Naive thymus-derived CD8-positive, alpha-beta T cell (primary cell): ENCODE measurements around the gene SNX30. TPM values are rescaled to one million over a fixed set of nuclear protein-coding genes. Genes with fewer than 3 reads are reported as not detected.

Source experiments
- ATAC-seq, 2 donors: fragments of 150-1000 bp; cut with Tn5 transposase in 1 of 2; sonication (Bioruptor Pico), chemical (Tn5 transposase) in 1 of 2; 1 replicate in 1 of 2; 2 replicates in 1 of 2; pipeline ENCODE4 v1.10.0; 2021; ENCODE audit warnings: mild to moderate bottlenecking in 2 of 2, moderate library complexity in 2 of 2
- POLR2A ChIA-PET: fragments of 350-600 bp; sonication (Branson Sonifier 250); formaldehyde crosslinking; loops from one replicate; lab custom pipeline; 2021; ENCODE audit warnings: antibody characterized with exemption; lab: Charles Lee
- DNase-seq, 10 donors: peaks; one replicate each; pipeline versions ENCODE4 v3.0.0 to v3.0.0-alpha.2; 2020 to 2022
- H3K27ac Mint-ChIP-seq, 10 donors: one replicate each; pipeline ENCODE4 v1.8.0; 2020 to 2022; ENCODE audit warnings: mild to moderate bottlenecking in 10 of 10, mixed read lengths in 10 of 10, moderate library complexity in 4 of 10, inconsistent platforms in 1 of 10
- H3K27me3 Mint-ChIP-seq, 5 donors: one replicate each; pipeline ENCODE4 v1.8.0; 2021 to 2022; ENCODE audit warnings: mixed read lengths in 5 of 5
- H3K36me3 Mint-ChIP-seq, 3 donors: one replicate each; pipeline ENCODE4 v1.8.0; 2020 to 2022; ENCODE audit warnings: mixed read lengths in 3 of 3, mild to moderate bottlenecking in 2 of 3, inconsistent platforms in 1 of 3
- H3K4me1 Mint-ChIP-seq, 4 donors: one replicate each; pipeline ENCODE4 v1.8.0; 2021 to 2022; ENCODE audit warnings: mixed read lengths in 4 of 4
- H3K4me3 Mint-ChIP-seq, 10 donors: one replicate each; pipeline ENCODE4 v1.8.0; 2020 to 2022; ENCODE audit warnings: mild to moderate bottlenecking in 10 of 10, mixed read lengths in 10 of 10, moderate library complexity in 6 of 10, inconsistent platforms in 1 of 10
- H3K9me3 Mint-ChIP-seq, 9 donors: one replicate each; pipeline ENCODE4 v1.8.0; 2020 to 2022; ENCODE audit warnings: mixed read lengths in 9 of 9, mild to moderate bottlenecking in 3 of 9, inconsistent platforms in 1 of 9, moderate library complexity in 1 of 9
- polyA plus RNA-seq, 3 donors: library from polyadenylated mRNA; unstranded; fragments of 300-500 nt; fragmentation: Illumina TruSeq; gene quantifications; one replicate each; pipeline ENCODE4 v1.2.3, GENCODE V29; 2021
- total RNA-seq, 8 experiments: library from RNA in 2 of 8; stranded (reverse) in 2 of 8; gene quantifications; one replicate each; pipeline ENCODE4 v1.2.3 and lab custom pipeline; 2021 to 2026

SNX30 gene
- total and polyA plus RNA-seq, 5 experiments from 2014 or later, result 1.7 to 10.4 (median 3.6) TPM

DNA sequence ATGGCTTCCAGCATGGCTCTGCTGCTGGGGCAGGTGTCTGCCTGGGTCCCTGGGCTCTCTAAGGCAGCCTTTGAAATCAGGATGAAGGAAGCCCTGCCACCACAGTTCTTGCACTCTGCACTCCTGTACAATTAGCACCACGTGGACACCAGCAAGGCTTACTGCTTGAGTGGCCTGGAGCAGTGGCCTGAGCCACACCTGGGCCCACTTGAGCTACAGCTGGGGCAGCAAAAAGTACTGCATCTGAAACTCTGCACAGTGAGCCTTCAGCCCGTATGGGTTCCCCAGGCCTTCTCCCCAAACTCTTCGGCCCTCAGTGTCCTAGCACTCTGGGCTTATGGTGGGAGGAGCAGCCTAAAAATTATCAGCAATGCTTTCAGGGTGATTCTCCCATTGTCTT lies 24.6 kb upstream of the SNX30 start:
- Mint-ChIP-seq H3K4me3 (no peak overlapping the region), H3K9me3 (no peaks in the 10 kb centered on the region), H3K27me3 (no peaks in the 10 kb centered on the region), H3K27ac (peak overlapping the region in 1 of 10 donors; percentile 26), H3K4me1 (peaks cover 0 to 12% (median 0%) of the 10 kb centered on the region in 4 donors), H3K36me3 (no peaks in the 10 kb centered on the region)
- ATAC-seq, result no peak
- POLR2A ChIA-PET, result no interaction called here
- DNase-seq, result no peak

DNA sequence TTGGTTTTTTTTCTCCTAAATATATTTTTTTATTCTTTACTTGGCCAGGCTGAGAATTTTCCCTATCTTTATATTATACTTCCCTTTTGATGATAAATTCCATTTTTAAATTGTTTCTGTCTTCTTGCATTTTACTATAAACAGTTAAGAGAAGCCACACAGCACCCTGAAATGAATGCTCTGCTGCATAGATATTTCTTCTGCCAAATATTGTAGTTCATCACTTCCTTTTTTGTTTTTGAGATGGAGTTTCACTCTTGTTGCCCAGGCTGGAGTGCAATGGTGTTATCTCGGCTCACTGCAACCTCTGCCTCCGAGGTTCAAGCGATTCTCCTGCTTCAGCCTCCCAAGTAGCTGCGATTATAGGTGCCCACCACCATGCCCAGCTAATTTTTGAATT lies 24.1 kb upstream of the SNX30 start:
- Mint-ChIP-seq H3K9me3 (no peaks in the 10 kb centered on the region), H3K27me3 (no peaks in the 10 kb centered on the region), H3K27ac (peak overlapping the region in 1 of 10 donors; percentile 26), H3K4me3 (no peak overlapping the region), H3K36me3 (no peaks in the 10 kb centered on the region), H3K4me1 (peaks cover 0 to 12% (median 0%) of the 10 kb centered on the region in 4 donors)
- ATAC-seq (no peak), DNase-seq (no peak)
- POLR2A ChIA-PET, result no interaction called here

DNA sequence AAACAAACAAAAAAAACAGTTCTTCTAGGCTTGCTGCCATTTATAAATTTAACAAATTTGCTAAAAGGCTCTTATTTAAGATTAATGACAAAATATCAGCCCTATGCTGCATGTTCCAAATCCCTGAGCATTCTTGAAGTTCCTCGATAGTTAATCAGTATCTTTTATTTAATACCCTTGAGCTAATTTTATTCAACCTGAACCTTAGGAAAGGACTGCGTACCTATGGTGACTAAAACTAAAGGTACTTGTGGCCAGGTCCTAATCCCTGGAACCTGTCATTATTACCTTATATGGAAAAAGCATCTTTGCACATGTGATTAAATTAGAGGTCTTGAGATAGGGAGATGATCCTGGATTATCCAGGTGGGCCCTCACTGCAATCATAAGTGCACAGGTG lies 22.2 kb upstream of the SNX30 start:
- POLR2A ChIA-PET, result no interaction called here

DNA sequence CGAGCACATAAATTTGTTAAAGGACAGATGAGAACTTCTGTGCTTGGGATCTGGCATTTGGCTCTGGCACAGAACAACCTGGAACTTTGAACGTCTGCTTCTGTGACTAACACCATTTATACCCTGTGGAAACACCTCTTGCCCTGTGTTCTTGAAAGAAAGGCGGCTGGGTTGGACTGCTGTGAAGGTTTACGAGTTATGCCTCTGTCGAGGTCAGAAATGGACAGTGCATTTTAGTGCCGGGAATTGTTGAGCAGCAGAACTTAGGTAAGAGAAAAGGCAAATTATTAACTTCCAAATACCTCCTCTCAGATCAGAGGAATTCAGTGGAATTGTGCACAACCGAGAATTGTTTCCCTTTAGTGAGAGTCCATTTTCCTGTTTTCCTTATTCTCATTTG lies 18.6 kb upstream of the SNX30 start:
- no peak for DNase-seq
- Mint-ChIP-seq H3K4me3 (no peak overlapping the region), H3K27ac (no peak overlapping the region)

More for the DNA sequence above, 22.2 kb upstream of the SNX30 start:
- Mint-ChIP-seq H3K36me3 (no peaks in the 10 kb centered on the region), H3K9me3 (no peaks in the 10 kb centered on the region), H3K4me1 (peaks cover 0 to 12% (median 0%) of the 10 kb centered on the region in 4 donors), H3K27ac (no peak overlapping the region), H3K4me3 (no peak overlapping the region), H3K27me3 (no peaks in the 10 kb centered on the region)
- ATAC-seq, result no peak
- DNase-seq, result no peak

DNA sequence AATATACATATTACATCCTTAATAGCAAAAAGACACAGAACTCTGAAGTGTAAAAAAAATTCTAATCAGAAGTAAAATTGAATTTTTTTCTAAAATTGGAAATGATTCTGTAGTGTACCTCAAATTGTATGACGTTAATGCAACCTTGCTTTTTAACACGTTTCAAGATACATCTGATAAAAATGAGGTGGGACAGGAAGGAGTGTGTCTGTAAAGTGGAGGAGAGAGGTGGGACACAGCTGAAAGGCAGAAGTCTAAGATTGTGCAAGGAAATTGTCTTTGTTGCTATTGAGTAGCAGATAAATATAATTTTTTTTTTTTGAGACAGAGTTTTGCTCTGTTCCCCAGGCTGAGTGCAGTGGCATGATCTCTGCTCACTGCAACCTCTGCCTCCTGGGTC lies 15.7 kb upstream of the SNX30 start:
- DNase-seq (no peak), ATAC-seq (peak in 1 of 2 donors; percentile 58)
- H3K9me3 Mint-ChIP-seq, result no peaks in the 10 kb centered on the region
- H3K4me3 Mint-ChIP-seq, result no peak overlapping the region
- no peaks in the 10 kb centered on the region for H3K36me3 Mint-ChIP-seq
- peaks cover 0 to 3% (median 0%) of the 10 kb centered on the region in 4 donors for H3K4me1 Mint-ChIP-seq
- POLR2A ChIA-PET, result no interaction called here
- no peaks in the 10 kb centered on the region for H3K27me3 Mint-ChIP-seq
- H3K27ac Mint-ChIP-seq, result peak overlapping the region in 1 of 10 donors; percentile 29

More for the DNA sequence above, 18.6 kb upstream of the SNX30 start:
- H3K9me3 Mint-ChIP-seq, result no peaks in the 10 kb centered on the region
- H3K27me3 Mint-ChIP-seq, result no peaks in the 10 kb centered on the region
- peaks cover 0 to 4% (median 0%) of the 10 kb centered on the region in 4 donors for H3K4me1 Mint-ChIP-seq
- POLR2A ChIA-PET, result no interaction called here
- H3K36me3 Mint-ChIP-seq, result no peaks in the 10 kb centered on the region
- ATAC-seq, result no peak

DNA sequence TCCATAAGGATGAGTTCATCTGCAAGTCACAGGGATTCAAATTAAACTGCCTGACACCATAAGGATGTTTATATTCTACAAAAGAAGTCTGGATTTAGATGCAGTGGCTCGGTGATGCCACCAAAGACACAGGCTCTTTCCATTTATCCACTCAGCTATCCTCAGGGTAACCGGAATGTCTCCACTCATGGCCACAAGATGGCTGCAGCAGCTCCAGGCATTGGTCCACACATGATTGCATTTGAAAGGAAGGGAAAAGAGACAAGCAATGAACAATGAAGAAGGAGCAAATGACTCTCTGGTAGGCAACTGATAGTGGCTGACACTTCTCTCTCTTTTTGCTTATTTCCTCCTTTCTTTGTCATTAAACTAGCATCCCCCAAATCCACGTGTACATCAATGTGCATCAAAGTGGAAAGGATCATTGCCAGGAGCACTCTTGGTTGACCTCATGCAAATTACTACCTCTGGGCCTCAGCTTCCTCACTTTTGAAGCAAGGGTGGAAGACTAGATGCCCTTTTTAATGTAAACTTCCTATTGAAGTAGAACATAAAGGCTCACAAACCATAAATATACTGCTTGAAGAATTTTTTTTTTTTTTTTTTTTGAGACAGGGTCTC lies 7.2 kb upstream of the SNX30 start:
- H3K9me3 Mint-ChIP-seq, result no peaks in the 10 kb centered on the region
- H3K27me3 Mint-ChIP-seq, result no peaks in the 10 kb centered on the region
- no peak overlapping the region for H3K4me3 Mint-ChIP-seq
- DNase-seq, result no peak
- ATAC-seq, result no peak
- POLR2A ChIA-PET, result no interaction called here
- H3K4me1 Mint-ChIP-seq, result peaks cover 14 to 46% (median 38%) of the 10 kb centered on the region in 4 donors
- peak overlapping the region in 2 of 10 donors; percentile 13 to 31 for H3K27ac Mint-ChIP-seq
- no peaks in the 10 kb centered on the region for H3K36me3 Mint-ChIP-seq

DNA sequence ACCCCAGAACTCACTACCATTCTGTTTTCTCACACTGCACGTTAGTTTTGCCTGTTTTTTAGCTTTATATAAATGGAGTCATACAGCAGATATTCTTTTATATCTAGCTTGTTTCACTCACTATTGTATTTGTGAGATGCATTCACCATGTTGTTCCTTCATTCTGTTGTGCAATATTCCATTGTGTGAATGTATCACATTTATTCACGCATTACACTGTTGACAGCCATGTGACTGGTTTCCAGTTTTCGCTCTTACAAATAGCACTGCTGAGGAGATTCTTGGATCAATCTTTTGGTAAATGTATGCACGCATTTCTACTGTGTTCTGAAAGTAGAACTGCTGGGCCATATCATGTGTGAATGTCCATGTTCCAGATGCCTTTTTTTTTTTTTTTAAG lies 6.4 kb upstream of the SNX30 start:
- peaks cover 15 to 54% (median 45%) of the 10 kb centered on the region in 4 donors for H3K4me1 Mint-ChIP-seq
- no peaks in the 10 kb centered on the region for H3K36me3 Mint-ChIP-seq
- ATAC-seq, result no peak
- no peak for DNase-seq
- POLR2A ChIA-PET, result interaction anchor here (0.7 kb wide), 1 partner anchor 24 kb away, joined by 4 read pairs; no protein-coding TSS in a partner anchor
- H3K4me3 Mint-ChIP-seq, result no peak overlapping the region
- no peaks in the 10 kb centered on the region for H3K9me3 Mint-ChIP-seq
- no peaks in the 10 kb centered on the region for H3K27me3 Mint-ChIP-seq
- peak overlapping the region in 1 of 10 donors; percentile 2 for H3K27ac Mint-ChIP-seq

DNA sequence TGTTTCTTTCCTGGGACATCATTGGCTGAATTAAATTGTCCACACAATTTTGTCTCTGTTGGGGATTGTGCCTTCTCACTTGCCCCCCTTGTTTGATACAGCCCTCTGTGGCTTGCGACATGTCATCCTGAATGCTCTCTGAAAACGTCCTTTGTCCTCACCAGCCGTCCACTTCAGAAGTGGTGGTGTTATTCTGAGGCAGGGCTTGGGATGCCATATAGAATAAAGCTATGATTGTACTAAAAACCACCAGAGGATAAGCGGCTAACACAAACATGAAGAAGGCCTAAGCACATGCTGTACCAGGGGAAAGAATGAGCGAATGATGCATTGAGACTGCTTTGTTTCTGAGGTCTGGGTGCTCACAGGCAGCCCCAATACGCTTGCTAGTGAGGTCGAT lies 3.5 kb upstream of the SNX30 start:
- Mint-ChIP-seq H3K27ac (peak overlapping the region in 6 of 10 donors; percentile 21 to 74 (median 54)), H3K9me3 (no peaks in the 10 kb centered on the region), H3K27me3 (no peaks in the 10 kb centered on the region), H3K36me3 (no peaks in the 10 kb centered on the region), H3K4me1 (peaks cover 26 to 57% (median 51%) of the 10 kb centered on the region in 4 donors), H3K4me3 (no peak overlapping the region)
- POLR2A ChIA-PET, result interaction anchor here (0.9 kb wide), 2 partner anchors 28 to 29 kb away, joined by 3 to 5 read pairs; partner anchors contain the start of gene INIP
- ATAC-seq, result no peak
- DNase-seq, result no peak

DNA sequence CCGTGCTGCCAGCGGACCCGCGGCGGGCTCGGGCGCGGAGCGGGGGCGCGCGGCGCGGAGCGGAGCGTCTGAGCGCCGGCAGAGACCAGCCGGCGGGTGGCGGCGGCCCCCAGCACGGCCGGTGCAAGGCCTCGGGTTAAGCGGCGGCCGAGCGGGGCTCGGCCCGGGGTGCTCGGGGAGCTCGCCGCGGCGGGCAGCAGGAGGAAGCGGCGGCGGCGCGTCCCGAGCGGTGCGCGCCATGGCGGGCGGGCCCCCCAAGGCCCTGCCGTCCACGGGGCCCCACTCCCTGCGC lies 150 bp downstream of the SNX30 start:
- POLR2A ChIA-PET, result interaction anchor here (0.6 to 3.3 kb wide), 6 partner anchors 10 to 555 kb away, joined by 3 to 17 read pairs (median 10); partner anchors contain the start of genes HSDL2, INIP, KIAA1958 and PTBP3
- Mint-ChIP-seq H3K36me3 (no peaks in the 10 kb centered on the region), H3K4me3 (peak overlapping the region in 1 of 10 donors; percentile 87), H3K27me3 (no peaks in the 10 kb centered on the region), H3K27ac (no peak overlapping the region), H3K4me1 (peaks cover 42 to 76% (median 69%) of the 10 kb centered on the region in 4 donors), H3K9me3 (no peaks in the 10 kb centered on the region)
- no peak for DNase-seq
- peak in 1 of 2 donors; percentile 38 for ATAC-seq

DNA sequence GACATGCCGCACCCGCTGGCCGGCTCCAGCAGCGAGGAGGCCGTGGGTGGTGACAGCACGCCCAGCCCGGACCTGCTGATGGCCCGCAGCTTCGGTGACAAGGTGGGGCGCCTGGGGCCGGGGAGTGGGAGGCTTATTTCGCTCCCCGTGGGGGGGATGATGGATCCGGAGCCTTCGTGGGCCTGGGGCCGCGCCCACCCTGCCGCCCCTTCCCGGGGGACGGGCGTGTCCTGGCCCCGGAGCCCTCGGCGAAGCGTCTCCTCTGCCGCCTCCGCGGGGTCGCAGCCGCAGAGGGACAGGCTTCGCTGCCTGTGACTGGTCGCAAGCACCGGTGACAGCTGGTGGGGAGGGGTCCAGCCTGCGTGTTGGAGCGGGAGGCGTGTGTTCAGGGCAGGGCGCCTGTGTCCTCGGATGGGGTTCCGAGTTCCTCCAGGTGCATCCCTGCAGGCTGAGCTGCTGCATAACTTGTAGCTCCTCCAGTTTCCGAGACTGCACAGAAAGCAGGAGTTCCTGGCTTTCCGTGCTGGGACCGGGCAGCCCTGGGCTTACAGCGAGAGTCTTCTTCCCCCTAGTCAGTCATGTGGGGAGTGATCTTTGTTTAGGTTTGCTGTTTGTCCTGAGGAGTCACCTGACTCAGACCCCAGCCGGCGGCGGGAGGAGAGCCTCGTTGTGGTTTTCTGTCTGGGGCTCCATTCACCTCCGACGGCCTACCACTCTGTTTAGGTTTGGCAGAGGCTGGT lies 666 bp downstream of the SNX30 start:
- ATAC-seq, result peak; percentile 7 to 16
- no peaks in the 10 kb centered on the region for H3K36me3 Mint-ChIP-seq
- DNase-seq, result peak in 9 of 10 donors; percentile 8 to 64 (median 29)
- peak overlapping the region; percentile 78 to 89 (median 84) for H3K27ac Mint-ChIP-seq
- no peaks in the 10 kb centered on the region for H3K27me3 Mint-ChIP-seq
- H3K9me3 Mint-ChIP-seq, result no peaks in the 10 kb centered on the region
- peak overlapping the region; percentile 79 to 91 (median 88) for H3K4me3 Mint-ChIP-seq
- peaks cover 42 to 81% (median 74%) of the 10 kb centered on the region in 4 donors for H3K4me1 Mint-ChIP-seq
- POLR2A ChIA-PET, result interaction anchor here (0.6 to 3.3 kb wide), 6 partner anchors 9 to 556 kb away, joined by 3 to 17 read pairs (median 10); partner anchors contain the start of genes HSDL2, INIP, KIAA1958 and PTBP3

DNA sequence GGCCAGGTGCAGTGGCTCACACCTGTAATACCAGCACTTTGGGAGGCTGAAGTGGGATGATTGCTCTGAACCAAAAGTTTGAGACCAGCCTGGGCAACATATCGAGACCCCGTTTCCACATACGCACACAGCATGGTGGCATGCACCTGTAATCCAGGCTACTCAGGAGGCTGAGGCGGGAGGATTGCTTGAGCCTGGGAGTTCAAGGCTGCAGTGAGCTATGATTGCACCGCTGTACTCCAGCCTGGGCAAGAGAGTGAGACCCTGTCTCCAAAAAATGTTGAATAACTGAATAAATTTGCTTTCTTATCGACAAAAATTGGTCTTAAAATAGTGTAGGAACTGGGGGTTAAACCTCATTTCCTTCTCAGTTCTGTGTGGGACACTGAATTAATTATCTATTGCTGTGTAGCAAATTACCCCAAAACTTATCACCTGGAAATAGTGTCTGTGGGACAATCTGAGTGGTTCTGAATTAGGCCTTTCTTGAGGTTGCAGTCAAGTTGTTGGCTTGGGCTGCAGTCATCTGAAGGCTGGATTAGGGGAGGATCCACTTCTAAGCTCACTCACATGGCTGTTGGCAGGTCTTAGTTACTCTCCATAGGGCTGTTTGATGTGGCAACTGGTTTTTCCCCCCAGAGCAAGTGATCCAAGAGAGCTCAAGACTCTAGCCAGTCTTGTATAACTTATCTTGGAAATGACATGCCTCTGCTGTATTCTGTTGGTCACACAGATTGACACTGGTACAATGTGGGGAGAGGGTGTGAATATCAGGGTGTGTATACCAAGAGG lies 2.0 kb downstream of the SNX30 start:
- DNase-seq (no peak), ATAC-seq (no peak)
- POLR2A ChIA-PET, result interaction anchor here (0.6 to 3.3 kb wide), 4 partner anchors 8 to 373 kb away, joined by 3 to 15 read pairs (median 10); partner anchors contain the start of genes HSDL2 and INIP
- H3K9me3 Mint-ChIP-seq, result no peaks in the 10 kb centered on the region
- no peaks in the 10 kb centered on the region for H3K36me3 Mint-ChIP-seq
- H3K27me3 Mint-ChIP-seq, result no peaks in the 10 kb centered on the region
- peaks cover 44 to 89% (median 78%) of the 10 kb centered on the region in 4 donors for H3K4me1 Mint-ChIP-seq
- peak overlapping the region in 5 of 10 donors; percentile 1 to 78 (median 36) for H3K27ac Mint-ChIP-seq
- H3K4me3 Mint-ChIP-seq, result peak overlapping the region; percentile 39 to 90 (median 86)

DNA sequence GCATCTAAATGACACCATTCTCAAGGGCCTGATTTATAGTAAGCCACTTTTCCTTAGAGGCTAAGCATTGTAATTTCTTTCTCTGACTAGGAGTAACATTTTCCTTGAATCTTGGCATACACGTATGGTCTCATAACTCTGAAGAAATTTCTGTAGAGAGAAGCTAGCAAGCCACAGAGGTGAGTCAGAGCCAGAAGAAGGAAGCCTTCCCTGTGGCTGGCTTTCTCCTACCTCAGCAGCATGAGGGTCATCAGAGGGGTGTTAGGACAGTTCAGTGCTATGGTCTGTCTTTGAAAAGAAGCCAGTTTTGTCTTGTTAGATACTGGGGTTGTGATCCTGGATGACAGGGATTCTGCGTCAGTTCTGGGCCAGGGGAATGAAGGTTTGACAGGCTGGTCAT lies 3.2 kb downstream of the SNX30 start:
- ATAC-seq (no peak), DNase-seq (no peak)
- Mint-ChIP-seq H3K27ac (peak overlapping the region in 7 of 10 donors; percentile 46 to 74 (median 62)), H3K4me1 (peaks cover 48 to 86% (median 79%) of the 10 kb centered on the region in 4 donors), H3K4me3 (peak overlapping the region in 9 of 10 donors; percentile 8 to 76 (median 37)), H3K9me3 (no peaks in the 10 kb centered on the region), H3K27me3 (no peaks in the 10 kb centered on the region), H3K36me3 (no peaks in the 10 kb centered on the region)
- POLR2A ChIA-PET, result interaction anchor here (0.8 kb wide), 1 partner anchor 398 kb away, joined by 6 read pairs; no protein-coding TSS in a partner anchor
